ENCODE measurements around the gene SLC24A4. TPM values are rescaled to one million over a fixed set of nuclear protein-coding genes. Genes with fewer than 3 reads are reported as not detected.

SLC24A4 gene
- total RNA-seq, 4 donors from 2014 or later: 6.9 to 15.1 (median 8.3) TPM

- H3K4me1 ChIP-seq: peaks cover 0 to 3% (median 0%) of the 10 kb centered on the region in 4 donors
- TF ChIP-seq EP300 (IDR thresholded peaks at IDR 0.05): no peak
- TF ChIP-seq, protein P1, sequence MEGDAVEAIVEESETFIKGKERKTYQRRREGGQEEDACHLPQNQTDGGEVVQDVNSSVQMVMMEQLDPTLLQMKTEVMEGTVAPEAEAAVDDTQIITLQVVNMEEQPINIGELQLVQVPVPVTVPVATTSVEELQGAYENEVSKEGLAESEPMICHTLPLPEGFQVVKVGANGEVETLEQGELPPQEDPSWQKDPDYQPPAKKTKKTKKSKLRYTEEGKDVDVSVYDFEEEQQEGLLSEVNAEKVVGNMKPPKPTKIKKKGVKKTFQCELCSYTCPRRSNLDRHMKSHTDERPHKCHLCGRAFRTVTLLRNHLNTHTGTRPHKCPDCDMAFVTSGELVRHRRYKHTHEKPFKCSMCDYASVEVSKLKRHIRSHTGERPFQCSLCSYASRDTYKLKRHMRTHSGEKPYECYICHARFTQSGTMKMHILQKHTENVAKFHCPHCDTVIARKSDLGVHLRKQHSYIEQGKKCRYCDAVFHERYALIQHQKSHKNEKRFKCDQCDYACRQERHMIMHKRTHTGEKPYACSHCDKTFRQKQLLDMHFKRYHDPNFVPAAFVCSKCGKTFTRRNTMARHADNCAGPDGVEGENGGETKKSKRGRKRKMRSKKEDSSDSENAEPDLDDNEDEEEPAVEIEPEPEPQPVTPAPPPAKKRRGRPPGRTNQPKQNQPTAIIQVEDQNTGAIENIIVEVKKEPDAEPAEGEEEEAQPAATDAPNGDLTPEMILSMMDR (IDR thresholded peaks at IDR 0.05): no peak
- no peak for TF ChIP-seq POLR2A (IDR thresholded peaks at IDR 0.05)
- no peaks in the 10 kb centered on the region for H3K27me3 ChIP-seq
- DNase-seq (ENCODE audit: low spot score in 2 of 2): no peak
- WGBS, 2 donors: 78 to 86% methylated on average over 8 to 10 of the region's 10 CpGs
- H3K4me3 ChIP-seq: no peak overlapping the region
- no peaks in the 10 kb centered on the region for H3K9me3 ChIP-seq
- H3K27ac ChIP-seq: no peak overlapping the region
- H3K36me3 ChIP-seq: no peaks in the 10 kb centered on the region
Observed at GRCh38 chr14:92524602-92525185, 201.7 kb downstream of the SLC24A4 start.

GRCh38 chr14:92525322-92526095, 202.5 kb downstream of the SLC24A4 start:
- Histone ChIP-seq H3K9me3 (no peaks in the 10 kb centered on the region), H3K4me1 (peaks cover 0 to 3% (median 0%) of the 10 kb centered on the region in 4 donors), H3K4me3 (no peak overlapping the region), H3K36me3 (no peaks in the 10 kb centered on the region), H3K27ac (no peak overlapping the region), H3K27me3 (no peaks in the 10 kb centered on the region)
- DNase-seq (ENCODE audit: low spot score in 2 of 2): no peak
- WGBS, 2 donors: 86 to 87% methylated on average over 9 to 12 of the region's 12 CpGs
- no peak for TF ChIP-seq POLR2A (IDR thresholded peaks at IDR 0.05)
- no peak for TF ChIP-seq EP300 (IDR thresholded peaks at IDR 0.05)
- TF ChIP-seq, protein P1 (IDR thresholded peaks at IDR 0.05): no peak

DNA sequence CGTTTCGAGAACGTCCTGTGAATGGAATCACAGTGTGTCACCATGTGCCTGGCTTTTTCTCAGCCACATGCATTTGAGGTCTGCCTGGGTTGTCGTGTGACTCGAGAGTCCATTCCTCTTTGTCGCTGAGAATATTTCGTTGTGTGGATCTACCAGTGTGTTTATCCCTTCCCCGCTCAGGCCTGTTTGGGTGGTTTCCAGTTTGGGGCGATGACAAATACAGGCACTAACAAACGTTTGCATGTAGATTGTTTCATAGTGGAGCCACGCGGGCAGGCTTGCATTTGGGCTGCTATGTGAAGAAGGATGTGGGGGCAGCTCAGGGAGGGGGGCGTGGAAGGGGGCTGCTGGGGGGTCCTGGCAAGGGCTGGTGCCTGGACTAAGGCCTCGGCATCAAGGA, 204.8 kb downstream of the SLC24A4 start:
- no peaks in the 10 kb centered on the region for H3K27me3 ChIP-seq
- no peak for DNase-seq (ENCODE audit: low spot score in 2 of 2)
- peaks cover 0 to 6% (median 0%) of the 10 kb centered on the region in 4 donors for H3K4me1 ChIP-seq
- no peak overlapping the region for H3K27ac ChIP-seq
- 78 to 81% methylated on average over 14 of the region's 14 CpGs for WGBS, 2 donors
- H3K36me3 ChIP-seq: no peaks in the 10 kb centered on the region
- no peaks in the 10 kb centered on the region for H3K9me3 ChIP-seq
- TF ChIP-seq EP300 (IDR thresholded peaks at IDR 0.05): no peak
- TF ChIP-seq, protein P1 (IDR thresholded peaks at IDR 0.05): no peak
- TF ChIP-seq POLR2A (IDR thresholded peaks at IDR 0.05): no peak
- no peak overlapping the region for H3K4me3 ChIP-seq

DNA sequence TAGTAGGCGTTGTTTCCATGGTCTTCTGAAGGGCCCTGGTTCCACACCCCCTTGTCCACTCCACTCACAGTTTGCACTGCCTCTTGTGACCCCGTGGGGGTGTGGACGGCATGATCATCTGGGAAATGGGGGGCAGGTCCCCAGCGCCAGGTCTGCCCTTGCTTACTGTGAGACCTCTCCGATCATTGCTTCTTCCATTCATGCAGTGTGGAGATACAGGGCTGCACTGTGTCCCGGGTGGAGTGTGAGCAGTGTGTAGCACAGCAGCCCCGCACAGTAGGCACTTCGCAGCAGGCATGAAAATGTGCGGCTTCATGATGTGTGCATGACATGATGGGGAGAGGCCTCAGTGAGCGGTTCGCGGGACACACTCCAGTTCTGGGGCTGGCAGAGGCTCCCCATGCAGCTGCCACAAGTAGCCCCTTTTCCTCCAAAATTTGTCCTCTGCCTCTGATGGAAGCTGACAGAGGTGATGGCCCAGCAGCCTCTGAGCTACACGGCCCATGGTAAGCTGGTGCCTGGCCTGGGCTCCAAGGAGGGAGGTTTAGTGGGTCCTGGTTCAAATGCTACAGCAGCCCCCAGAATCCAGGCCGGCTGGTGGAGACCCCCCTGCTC, 205.6 kb downstream of the SLC24A4 start:
- DNase-seq (ENCODE audit: low spot score in 2 of 2): no peak
- Histone ChIP-seq H3K27me3 (no peaks in the 10 kb centered on the region), H3K9me3 (no peaks in the 10 kb centered on the region), H3K27ac (no peak overlapping the region), H3K4me3 (no peak overlapping the region), H3K4me1 (peaks cover 0 to 6% (median 0%) of the 10 kb centered on the region in 4 donors), H3K36me3 (no peaks in the 10 kb centered on the region)
- 93% methylated on average over 14 of the region's 14 CpGs for WGBS, 2 donors
- TF ChIP-seq EP300 (IDR thresholded peaks at IDR 0.05): no peak
- TF ChIP-seq, protein P1 (IDR thresholded peaks at IDR 0.05): no peak
- TF ChIP-seq POLR2A (IDR thresholded peaks at IDR 0.05): no peak

GRCh38 chr14:92529903-92530302, 206.9 kb downstream of the SLC24A4 start:
- WGBS, 2 donors: 71 to 80% methylated on average over 4 of the region's 4 CpGs
- no peak for DNase-seq (ENCODE audit: low spot score in 2 of 2)
- Histone ChIP-seq H3K4me3 (no peak overlapping the region), H3K36me3 (no peaks in the 10 kb centered on the region), H3K9me3 (no peaks in the 10 kb centered on the region), H3K4me1 (peaks cover 0 to 6% (median 0%) of the 10 kb centered on the region in 4 donors), H3K27ac (no peak overlapping the region), H3K27me3 (no peaks in the 10 kb centered on the region)
- TF ChIP-seq, protein P1 (IDR thresholded peaks at IDR 0.05): no peak
- TF ChIP-seq EP300 (IDR thresholded peaks at IDR 0.05) (no peak), POLR2A (IDR thresholded peaks at IDR 0.05) (no peak)
